Endothelial cell of umbilical vein (primary cell): Measurements from ENCODE around the gene GRIA3. TPM values are rescaled to one million over a fixed set of nuclear protein-coding genes. Genes with fewer than 3 reads are reported as not detected.

Experiments
- BruUV-seq: library from RNA; stranded (reverse); fragments of 400-500 nt; replicated peaks from 2 replicates; lab custom pipeline; 2021; lab: Mats Ljungman, UMichigan
- CTCF ChIA-PET: fragments of 300-600, 350-600 bp; sonication (Branson Sonifier 250); formaldehyde crosslinking; loops from one replicate; lab custom pipeline; 2021; ENCODE audit warnings: antibody characterized with exemption, inconsistent platforms; lab: Charles Lee
- POLR2A ChIA-PET: fragments of 300-600, 350-600 bp; sonication (Branson Sonifier 250); formaldehyde crosslinking; loops from one replicate; lab custom pipeline; 2021; ENCODE audit warnings: antibody characterized with exemption, inconsistent platforms; lab: Charles Lee
- DNase-seq: peaks from one replicate; pipeline ENCODE4 v3.0.0-alpha.2; 2011; ENCODE audit warnings: low read depth, low spot score
- FAIRE-seq: peaks from 2 replicates; lab custom pipeline; 2011; peaks lifted over from hg19 to GRCh38; lab: Jason Lieb, UNC
- H2AFZ ChIP-seq: 2 replicates; pipeline ENCODE4 v1.6.0; 2012; ENCODE audit warnings: low read depth, low read length, control low read depth, inconsistent platforms
- H3K27ac ChIP-seq: 2 replicates; pipeline ENCODE4 v1.5.1; 2011; ENCODE audit warnings: low read depth, mild to moderate bottlenecking, control low read depth, low read length, moderate library complexity; ENCODE audit not compliant: insufficient read depth
- H3K27me3 ChIP-seq, 2 experiments: 2 replicates each; pipeline versions ENCODE4 v1.6.0 to v1.6.1; 2011; ENCODE audit warnings: low read length in 2 of 2, mixed read lengths in 1 of 2; ENCODE audit not compliant: control insufficient read depth in 2 of 2, insufficient read depth in 2 of 2
- H3K36me3 ChIP-seq, 2 experiments: 2 replicates in 1 of 2; 3 replicates in 1 of 2; pipeline ENCODE4 v1.5.1; 2011; ENCODE audit warnings: low read length in 2 of 2, mild to moderate bottlenecking in 1 of 2, moderate library complexity in 1 of 2; ENCODE audit not compliant: control insufficient read depth in 2 of 2, insufficient read depth in 2 of 2; ENCODE audit errors: extremely low read depth in 1 of 2
- H3K4me1 ChIP-seq: 3 replicates; pipeline ENCODE4 v1.5.1; 2011; ENCODE audit warnings: mild to moderate bottlenecking, low read length; ENCODE audit not compliant: control insufficient read depth, insufficient read depth; ENCODE audit errors: extremely low read depth
- H3K4me2 ChIP-seq: 2 replicates; pipeline ENCODE4 v1.6.1; 2011; ENCODE audit warnings: low read length, control low read depth, mixed read lengths; ENCODE audit not compliant: insufficient read depth
- H3K4me3 ChIP-seq, 3 experiments: fragments of 200-600 bp in 1 of 3; sonication (generic), shearing (Covaris generic) in 1 of 3; replicated peaks in 1 of 3; 2 replicates each; pipeline ENCODE4 v1.5.1; 2011 to 2016; ENCODE audit warnings: control low read depth in 3 of 3, low read length in 3 of 3, mild to moderate bottlenecking in 2 of 3, inconsistent platforms in 1 of 3, low read depth in 1 of 3, moderate library complexity in 1 of 3; ENCODE audit not compliant: insufficient read depth in 1 of 3
- H3K79me2 ChIP-seq: 2 replicates; pipeline ENCODE4 v1.6.0; 2012; ENCODE audit warnings: low read length, inconsistent platforms; ENCODE audit not compliant: control insufficient read depth, insufficient read depth
- H3K9ac ChIP-seq: replicated peaks from 2 replicates; pipeline ENCODE3; 2011; ENCODE audit warnings: low read length, control low read depth; ENCODE audit not compliant: insufficient read depth; ENCODE audit errors: extremely low read depth
- H3K9me1 ChIP-seq: replicated peaks from 3 replicates; pipeline ENCODE4 v1.6.0; 2011; ENCODE audit warnings: mild to moderate bottlenecking, low read length; ENCODE audit not compliant: control insufficient read depth, insufficient read depth; ENCODE audit errors: extremely low read depth
- H3K9me3 ChIP-seq: replicated peaks from 2 replicates; pipeline ENCODE4 v1.5.1; 2012; ENCODE audit warnings: low read length, inconsistent platforms; ENCODE audit not compliant: control insufficient read depth, insufficient read depth
- H4K20me1 ChIP-seq: replicated peaks from 2 replicates; pipeline ENCODE3; 2011; ENCODE audit warnings: mild to moderate bottlenecking, low read length; ENCODE audit not compliant: control insufficient read depth, insufficient read depth; ENCODE audit errors: extremely low read depth
- EZH2 ChIP-seq: IDR thresholded peaks from 2 replicates; pipeline ENCODE4 v1.6.1; 2012; ENCODE audit warnings: borderline replicate concordance, low read depth, mild to moderate bottlenecking, moderate library complexity, low read length, inconsistent platforms; ENCODE audit not compliant: severe bottlenecking
- FOS ChIP-seq: IDR thresholded peaks from 2 replicates; pipeline ENCODE4 v1.6.1; 2011; ENCODE audit warnings: mild to moderate bottlenecking, low read length, moderate library complexity, borderline replicate concordance; ENCODE audit not compliant: insufficient read depth
- GATA2 ChIP-seq: IDR thresholded peaks from 2 replicates; pipeline ENCODE4 v1.7.0; 2011; ENCODE audit warnings: low read depth, mild to moderate bottlenecking, moderate library complexity, mixed read lengths, low read length; ENCODE audit not compliant: insufficient read length, insufficient read depth
- JUN ChIP-seq: IDR thresholded peaks from 2 replicates; pipeline ENCODE4 v1.6.1; 2011; ENCODE audit warnings: borderline replicate concordance, low read depth; ENCODE audit not compliant: insufficient read length, insufficient read depth
- MYC ChIP-seq: IDR thresholded peaks from one replicate; pipeline ENCODE4 v1.6.1; 2011; ENCODE audit warnings: mild to moderate bottlenecking, low read depth, low read length
- POLR2A ChIP-seq: IDR thresholded peaks from 2 replicates; pipeline ENCODE4 v1.6.1; 2012; ENCODE audit warnings: low read depth, mild to moderate bottlenecking, control low read depth, low read length
- POLR2AphosphoS5 ChIP-seq: IDR thresholded peaks from 2 replicates; pipeline ENCODE4 v1.6.1; 2012; ENCODE audit warnings: low read depth, mild to moderate bottlenecking, control low read depth, low read length, moderate library complexity; ENCODE audit not compliant: insufficient read depth
- dilution Hi-C: fragments of 300-500 bp; cut with MboI; formaldehyde crosslinking; loops from one replicate; pipeline ENCODE4 v1.15.0; 2019; ENCODE audit warnings: low sequenced_read_pairs; ENCODE audit not compliant: extremely low pct_ligation_motif_present
- intact Hi-C: fragments of 100-400 bp; cut with micrococcal nuclease; formaldehyde crosslinking; loops from one replicate; pipeline ENCODE4 v1.10.0; 2022
- polyA plus RNA-seq, 4 experiments: library from polyadenylated mRNA; depleted of rRNA in 3 of 4; stranded (reverse) in 3 of 4; unstranded in 1 of 4; fragments of >200 nt; gene quantifications; 2 replicates each; pipeline versions ENCODE4 v1.2.1 to v1.2.3, GENCODE V29; 2011 to 2012; ENCODE audit warnings: missing spikeins in 1 of 4
- total RNA-seq: library from RNA; stranded (reverse); gene quantifications from 2 replicates; pipeline ENCODE4 v1.2.3, GENCODE V29; 2021
- TF ChIP-seq, protein P1 (sequence below): IDR thresholded peaks from 2 replicates; pipeline ENCODE4 v1.6.1; 2011; ENCODE audit not compliant: insufficient read depth, insufficient read length
- TF ChIP-seq, protein P2 (sequence below), 2 donors: IDR thresholded peaks; 1 replicate in 1 of 2; 2 replicates in 1 of 2; pipeline ENCODE4 v1.5.1; 2011; ENCODE audit warnings: low read length in 2 of 2, mild to moderate bottlenecking in 2 of 2, moderate library complexity in 2 of 2, control low read depth in 1 of 2, inconsistent platforms in 1 of 2, low read depth in 1 of 2; ENCODE audit not compliant: insufficient read depth in 1 of 2; ENCODE audit errors: extremely low read depth in 1 of 2

The GRIA3 gene
- total and polyA plus RNA-seq, 2 donors (not counting 3 experiments of a cell fraction or from before 2014, with no cell fraction given), result not detected

DNA sequence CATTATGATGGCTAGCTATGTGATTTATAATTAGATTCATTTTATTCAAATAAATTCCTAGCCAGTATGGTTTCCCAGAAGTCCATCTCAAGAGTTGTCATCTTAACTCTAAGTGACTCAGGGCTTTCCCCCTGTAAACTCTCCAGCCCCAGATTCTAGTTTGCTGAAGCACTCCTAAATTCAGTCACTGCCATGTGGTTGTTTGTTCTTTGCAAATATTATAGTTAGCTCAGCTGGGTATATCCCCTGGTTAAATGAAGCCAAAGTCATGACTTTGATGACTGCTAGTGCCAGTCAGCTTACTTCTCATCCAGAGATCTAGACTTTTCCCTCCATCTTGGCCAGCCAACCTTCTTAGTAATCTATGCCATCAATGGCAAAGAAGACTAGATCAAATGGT lies 126.0 kb downstream of the GRIA3 start:
- H3K36me3 ChIP-seq, result no peaks in the 10 kb centered on the region
- no peak overlapping the region for H3K9ac ChIP-seq
- no peak overlapping the region for H3K4me2 ChIP-seq
- no peaks in the 10 kb centered on the region for H4K20me1 ChIP-seq
- no peak for FAIRE-seq
- DNase-seq, result no peak
- H3K9me1 ChIP-seq, result no peaks in the 10 kb centered on the region
- H3K4me3 ChIP-seq, result no peak overlapping the region
- no peaks in the 10 kb centered on the region for H3K27me3 ChIP-seq
- H3K4me1 ChIP-seq, result no peaks in the 10 kb centered on the region
- intact Hi-C loops (no loop called here), dilution Hi-C loops (no loop called here)
- H3K9me3 ChIP-seq, result no peaks in the 10 kb centered on the region
- ChIA-PET POLR2A (no interaction called here), CTCF (no interaction called here)
- H3K79me2 ChIP-seq, result no peaks in the 10 kb centered on the region
- no peak overlapping the region for H3K27ac ChIP-seq
- no TSS peak for BruUV-seq
- H2AFZ ChIP-seq, result no peak overlapping the region
- TF ChIP-seq, protein P1, sequence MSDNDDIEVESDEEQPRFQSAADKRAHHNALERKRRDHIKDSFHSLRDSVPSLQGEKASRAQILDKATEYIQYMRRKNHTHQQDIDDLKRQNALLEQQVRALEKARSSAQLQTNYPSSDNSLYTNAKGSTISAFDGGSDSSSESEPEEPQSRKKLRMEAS, result no peak
- TF ChIP-seq, protein P2, sequence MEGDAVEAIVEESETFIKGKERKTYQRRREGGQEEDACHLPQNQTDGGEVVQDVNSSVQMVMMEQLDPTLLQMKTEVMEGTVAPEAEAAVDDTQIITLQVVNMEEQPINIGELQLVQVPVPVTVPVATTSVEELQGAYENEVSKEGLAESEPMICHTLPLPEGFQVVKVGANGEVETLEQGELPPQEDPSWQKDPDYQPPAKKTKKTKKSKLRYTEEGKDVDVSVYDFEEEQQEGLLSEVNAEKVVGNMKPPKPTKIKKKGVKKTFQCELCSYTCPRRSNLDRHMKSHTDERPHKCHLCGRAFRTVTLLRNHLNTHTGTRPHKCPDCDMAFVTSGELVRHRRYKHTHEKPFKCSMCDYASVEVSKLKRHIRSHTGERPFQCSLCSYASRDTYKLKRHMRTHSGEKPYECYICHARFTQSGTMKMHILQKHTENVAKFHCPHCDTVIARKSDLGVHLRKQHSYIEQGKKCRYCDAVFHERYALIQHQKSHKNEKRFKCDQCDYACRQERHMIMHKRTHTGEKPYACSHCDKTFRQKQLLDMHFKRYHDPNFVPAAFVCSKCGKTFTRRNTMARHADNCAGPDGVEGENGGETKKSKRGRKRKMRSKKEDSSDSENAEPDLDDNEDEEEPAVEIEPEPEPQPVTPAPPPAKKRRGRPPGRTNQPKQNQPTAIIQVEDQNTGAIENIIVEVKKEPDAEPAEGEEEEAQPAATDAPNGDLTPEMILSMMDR (IDR thresholded peaks at IDR 0.05; ENCODE audit: extremely low read depth in 1 of 2, insufficient read depth in 1 of 2, low read depth in 1 of 2, low read length in 2 of 2), result no peak
- TF ChIP-seq JUN (no peak), FOS (no peak)

DNA sequence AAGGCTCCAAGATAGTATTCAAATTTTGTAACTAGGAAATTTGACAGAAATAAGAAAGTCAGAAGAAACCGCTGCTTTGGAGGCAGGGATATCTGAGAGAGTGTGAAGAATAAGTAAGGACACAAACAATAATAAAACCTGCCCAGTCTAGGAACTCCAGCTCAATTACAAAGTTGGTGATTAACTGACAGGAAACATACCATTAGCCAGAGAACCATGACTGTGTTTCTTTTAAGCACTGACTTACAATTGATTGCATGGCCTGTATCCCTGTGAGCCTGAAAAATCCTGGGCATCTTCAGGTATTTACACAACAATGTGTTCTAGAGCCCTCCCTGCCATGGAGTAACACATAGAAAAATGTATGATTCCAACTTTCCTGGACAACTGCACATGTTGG lies 127.4 kb downstream of the GRIA3 start:
- no peak overlapping the region for H3K4me3 ChIP-seq
- dilution Hi-C loops, result no loop called here
- no peak overlapping the region for H3K4me2 ChIP-seq
- H3K79me2 ChIP-seq, result no peaks in the 10 kb centered on the region
- FAIRE-seq (no peak), DNase-seq (no peak)
- intact Hi-C loops, result no loop called here
- CTCF ChIA-PET, result no interaction called here
- no peaks in the 10 kb centered on the region for H3K36me3 ChIP-seq
- H3K9me1 ChIP-seq, result no peaks in the 10 kb centered on the region
- no peak overlapping the region for H3K9ac ChIP-seq
- H3K9me3 ChIP-seq, result no peaks in the 10 kb centered on the region
- H3K4me1 ChIP-seq, result no peaks in the 10 kb centered on the region
- no peak overlapping the region for H2AFZ ChIP-seq
- POLR2A ChIA-PET, result no interaction called here
- no peaks in the 10 kb centered on the region for H4K20me1 ChIP-seq
- no TSS peak for BruUV-seq
- TF ChIP-seq POLR2AphosphoS5 (no peak), POLR2A (no peak), GATA2 (no peak), MYC (no peak), JUN (no peak), EZH2 (no peak), FOS (no peak)
- TF ChIP-seq, protein P1, result no peak
- TF ChIP-seq, protein P2 (IDR thresholded peaks at IDR 0.05; ENCODE audit: extremely low read depth in 1 of 2, insufficient read depth in 1 of 2, low read depth in 1 of 2, low read length in 2 of 2), result no peak
- no peaks in the 10 kb centered on the region for H3K27me3 ChIP-seq
- no peak overlapping the region for H3K27ac ChIP-seq
